CD4-positive, CD25-positive, alpha-beta regulatory T cell (primary cell): ENCODE measurements around the gene LY9. TPM values are rescaled to one million over a fixed set of nuclear protein-coding genes. Genes with fewer than 3 reads are reported as not detected.
"Not testable (repeated sequence)": the region's sequence is repeated elsewhere in the genome, so short reads cannot be mapped to it uniquely, and the experiment has no call there.

Source experiments
- ATAC-seq, 2 donors: fragments of 150-1000 bp; cut with Tn5 transposase; one replicate each; pipeline ENCODE4 v1.10.0; 2021; ENCODE audit warnings: low read depth in 2 of 2, moderate number of reproducible peaks in 2 of 2, moderate library complexity in 1 of 2
- DNase-seq, 3 donors: peaks; one replicate each; pipeline versions ENCODE4 v3.0.0 to v3.0.0-alpha.2; 2012 to 2022; ENCODE audit warnings: mixed read lengths in 1 of 3
- H3K27ac ChIP-seq: one replicate; pipeline ENCODE4 v1.7.0; 2013; ENCODE audit warnings: mild to moderate bottlenecking, low read length; ENCODE audit not compliant: insufficient read depth, poor library complexity, severe bottlenecking
- H3K27me3 ChIP-seq: one replicate; pipeline ENCODE4 v1.7.0; 2013; ENCODE audit warnings: low read length; ENCODE audit not compliant: control insufficient read depth, insufficient read depth
- H3K36me3 ChIP-seq: one replicate; pipeline ENCODE4 v1.7.0; 2013; ENCODE audit warnings: mild to moderate bottlenecking, low read length, moderate library complexity; ENCODE audit not compliant: control insufficient read depth, insufficient read depth
- H3K4me1 ChIP-seq: 2 replicates; pipeline ENCODE4 v1.7.0; 2013; ENCODE audit warnings: mild to moderate bottlenecking, low read length; ENCODE audit not compliant: insufficient read depth, control insufficient read depth, poor library complexity, severe bottlenecking
- H3K4me3 ChIP-seq: one replicate; pipeline ENCODE4 v1.7.0; 2013; ENCODE audit warnings: low read depth, mild to moderate bottlenecking, low read length, moderate library complexity
- H3K9me3 ChIP-seq, 2 experiments: 1 replicate in 1 of 2; 2 replicates in 1 of 2; pipeline ENCODE4 v1.7.0; 2013; ENCODE audit warnings: low read length in 2 of 2, mild to moderate bottlenecking in 1 of 2, moderate library complexity in 1 of 2; ENCODE audit not compliant: control insufficient read depth in 2 of 2
- H3K27ac Mint-ChIP-seq, 3 donors: one replicate each; pipeline ENCODE4 v1.8.0; 2020 to 2022; ENCODE audit warnings: mild to moderate bottlenecking in 3 of 3, mixed read lengths in 3 of 3, moderate library complexity in 2 of 3
- H3K27me3 Mint-ChIP-seq: one replicate; pipeline ENCODE4 v1.8.0; 2022; ENCODE audit warnings: mild to moderate bottlenecking, mixed read lengths
- H3K36me3 Mint-ChIP-seq: one replicate; pipeline ENCODE4 v1.8.0; 2020; ENCODE audit warnings: mixed read lengths
- H3K4me1 Mint-ChIP-seq, 4 donors: one replicate each; pipeline ENCODE4 v1.8.0; 2020 to 2022; ENCODE audit warnings: mixed read lengths in 4 of 4, mild to moderate bottlenecking in 1 of 4
- H3K4me3 Mint-ChIP-seq, 4 donors: one replicate each; pipeline ENCODE4 v1.8.0; 2020 to 2022; ENCODE audit warnings: mild to moderate bottlenecking in 4 of 4, mixed read lengths in 4 of 4, moderate library complexity in 3 of 4
- H3K9me3 Mint-ChIP-seq, 7 donors: one replicate each; pipeline ENCODE4 v1.8.0; 2020 to 2022; ENCODE audit warnings: mixed read lengths in 7 of 7, mild to moderate bottlenecking in 3 of 7, moderate library complexity in 2 of 7
- polyA plus RNA-seq, 4 donors: library from polyadenylated mRNA; unstranded; fragments of 300-500 nt; fragmentation: Illumina TruSeq; gene quantifications; one replicate each; pipeline ENCODE4 v1.2.3, GENCODE V29; 2021
- total RNA-seq: library from RNA; stranded (reverse); gene quantifications from one replicate; pipeline ENCODE4 v1.2.3, GENCODE V29; 2022

The LY9 gene
- total and polyA plus RNA-seq, 5 donors from 2014 or later, result 105 to 147 (median 130) TPM

DNA sequence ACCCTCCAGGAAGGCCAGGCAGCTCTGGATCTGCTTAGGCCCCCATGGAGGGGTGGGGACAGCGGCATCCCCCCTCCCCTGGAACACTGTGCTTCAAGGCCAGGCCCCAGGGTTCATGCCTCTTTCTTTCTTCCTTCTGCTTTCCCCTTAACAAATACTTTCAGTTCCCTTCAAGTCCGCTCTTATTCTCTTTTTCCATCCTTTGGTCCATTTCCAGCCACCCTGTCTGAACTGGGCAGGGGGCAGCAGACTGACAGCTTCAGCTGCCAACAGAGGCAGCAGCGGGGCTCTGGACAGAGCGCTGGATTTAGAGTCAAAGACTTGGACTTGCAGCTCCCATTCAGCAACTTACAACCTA, 67.8 kb downstream of the LY9 start:
- Histone ChIP-seq H3K4me1 (no peaks in the 10 kb centered on the region), H3K27me3 (no peaks in the 10 kb centered on the region), H3K4me3 (no peak overlapping the region), H3K36me3 (no peaks in the 10 kb centered on the region), H3K27ac (no peak overlapping the region), H3K9me3 (no peaks in the 10 kb centered on the region)
- Mint-ChIP-seq H3K9me3 (peaks cover 0 to 2% (median 0%) of the 10 kb centered on the region in 7 donors), H3K27me3 (peaks cover 9% of the 10 kb centered on the region), H3K4me1 (no peaks in the 10 kb centered on the region), H3K4me3 (no peak overlapping the region), H3K36me3 (no peaks in the 10 kb centered on the region), H3K27ac (no peak overlapping the region)
- no peak for ATAC-seq
- no peak for DNase-seq

DNA sequence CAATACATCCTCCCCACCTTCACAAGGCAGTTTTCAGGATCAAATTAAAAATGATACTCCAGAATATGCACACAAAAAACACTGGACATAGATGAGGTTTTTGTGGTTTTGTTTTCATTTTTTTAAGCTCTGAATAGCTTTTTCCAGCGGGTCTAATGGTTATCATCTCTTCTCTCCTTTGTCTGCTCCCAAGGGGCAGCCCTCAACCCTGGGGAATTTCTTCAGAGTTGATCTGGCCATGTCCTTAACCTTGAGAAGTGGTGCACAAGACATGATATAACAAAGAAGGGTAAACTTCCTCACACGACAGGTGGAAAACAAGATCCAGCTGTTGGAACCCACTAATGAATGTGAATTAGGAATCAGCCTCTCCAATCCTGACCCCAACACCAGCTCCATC, 68.2 kb downstream of the LY9 start:
- ATAC-seq, result no peak
- Histone ChIP-seq H3K4me3 (no peak overlapping the region), H3K27me3 (no peaks in the 10 kb centered on the region), H3K9me3 (no peaks in the 10 kb centered on the region), H3K36me3 (no peaks in the 10 kb centered on the region), H3K27ac (no peak overlapping the region), H3K4me1 (no peaks in the 10 kb centered on the region)
- Mint-ChIP-seq H3K4me1 (no peaks in the 10 kb centered on the region), H3K27ac (no peak overlapping the region), H3K9me3 (no peaks in the 10 kb centered on the region), H3K4me3 (no peak overlapping the region), H3K27me3 (peaks cover 5% of the 10 kb centered on the region), H3K36me3 (no peaks in the 10 kb centered on the region)
- no peak for DNase-seq

DNA sequence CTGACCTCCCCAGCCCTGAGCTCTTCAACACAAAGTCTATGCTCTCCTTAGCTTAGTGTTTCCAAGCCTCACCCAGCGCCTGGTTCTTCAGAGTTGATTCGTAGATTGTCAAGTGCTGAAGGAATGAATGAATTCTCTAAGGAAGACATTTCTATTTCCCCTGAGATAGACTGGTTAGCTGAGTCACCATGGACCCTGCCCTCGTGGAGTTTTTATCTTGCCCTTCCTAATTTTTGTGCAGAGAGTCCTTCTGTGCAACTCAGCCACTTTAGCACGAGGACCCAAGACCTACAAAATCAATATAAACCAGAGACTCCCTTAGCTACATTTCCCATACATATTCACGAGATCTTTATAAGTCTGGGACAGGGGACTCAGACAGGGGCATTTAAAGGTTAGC, 69.4 kb downstream of the LY9 start:
- Histone ChIP-seq H3K27me3 (no peaks in the 10 kb centered on the region), H3K4me3 (no peak overlapping the region), H3K27ac (no peak overlapping the region), H3K36me3 (no peaks in the 10 kb centered on the region), H3K9me3 (no peaks in the 10 kb centered on the region), H3K4me1 (no peaks in the 10 kb centered on the region)
- ATAC-seq (no peak), DNase-seq (no peak)
- Mint-ChIP-seq H3K9me3 (no peaks in the 10 kb centered on the region), H3K27me3 (peaks cover 3% of the 10 kb centered on the region), H3K27ac (no peak overlapping the region), H3K36me3 (peaks cover 4% of the 10 kb centered on the region), H3K4me1 (no peaks in the 10 kb centered on the region), H3K4me3 (no peak overlapping the region)

DNA sequence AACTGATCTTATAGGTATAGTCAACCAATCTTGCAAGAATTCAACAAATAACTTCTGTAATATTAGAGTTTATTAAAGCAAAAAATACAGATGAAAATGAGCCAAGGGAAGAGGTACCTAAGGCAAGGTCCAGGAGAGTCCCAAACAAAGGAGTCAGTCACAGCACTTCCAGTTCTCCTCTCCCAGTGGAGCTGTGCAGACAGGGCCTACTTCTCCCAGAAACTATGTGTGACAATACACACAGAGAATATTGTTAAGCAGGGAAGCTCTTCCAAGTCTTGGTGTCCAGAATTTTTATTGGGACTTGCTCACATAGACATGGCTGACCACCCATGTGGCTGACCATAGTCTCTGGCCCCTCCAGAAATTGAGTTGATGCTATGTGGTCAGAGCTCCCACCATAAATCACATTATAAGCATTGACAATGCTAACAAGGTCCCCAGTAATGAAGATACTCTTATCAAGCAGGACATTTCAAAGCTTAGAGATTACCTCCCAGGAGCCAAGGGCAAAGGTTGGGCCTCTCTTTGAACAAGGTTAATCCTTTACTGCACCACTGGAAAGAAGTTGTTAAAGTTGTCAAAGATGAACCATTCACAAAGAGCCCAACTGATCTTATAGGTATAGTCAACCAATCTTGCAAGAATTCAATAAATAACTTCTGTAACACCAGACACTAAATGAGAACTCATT, 70.2 kb downstream of the LY9 start:
- Mint-ChIP-seq H3K4me3 (no peak overlapping the region), H3K27ac (no peak overlapping the region), H3K9me3 (no peaks in the 10 kb centered on the region), H3K4me1 (no peaks in the 10 kb centered on the region), H3K27me3 (peaks cover under 1% of the 10 kb centered on the region), H3K36me3 (peaks cover 4% of the 10 kb centered on the region)
- DNase-seq (no peak), ATAC-seq (no peak)
- H3K27me3 ChIP-seq, result no peaks in the 10 kb centered on the region
- H3K9me3 ChIP-seq, result no peaks in the 10 kb centered on the region
- no peak overlapping the region for H3K27ac ChIP-seq
- no peak overlapping the region for H3K4me3 ChIP-seq
- no peaks in the 10 kb centered on the region for H3K36me3 ChIP-seq
- no peaks in the 10 kb centered on the region for H3K4me1 ChIP-seq

DNA sequence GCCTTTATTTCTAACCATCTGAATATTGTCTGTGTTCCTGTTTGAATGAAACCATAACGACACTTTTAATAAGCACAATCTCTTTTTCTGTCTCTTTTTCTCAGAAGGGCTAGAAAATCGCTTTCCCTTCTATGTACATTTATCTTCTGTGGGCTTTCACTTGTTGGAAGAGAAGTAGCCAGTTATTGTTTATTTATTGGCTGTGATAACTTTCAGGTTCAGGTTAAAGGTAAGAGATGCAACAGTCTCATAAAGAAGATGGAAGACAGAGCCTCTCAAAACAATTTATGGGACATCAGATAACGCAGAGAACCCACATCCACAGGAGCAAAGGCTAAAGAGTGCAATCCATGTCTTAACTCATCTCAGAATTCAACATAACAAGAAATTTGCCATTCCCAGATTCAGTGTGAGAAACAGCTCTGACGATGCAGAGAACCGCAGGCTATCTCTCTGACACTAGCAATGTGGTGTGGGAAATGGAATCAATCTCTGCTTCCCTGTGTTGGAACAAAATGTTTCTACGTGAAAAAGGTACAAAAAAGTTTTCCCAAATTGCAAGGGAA, 70.8 kb downstream of the LY9 start:
- Mint-ChIP-seq H3K4me3 (no peak overlapping the region), H3K4me1 (no peaks in the 10 kb centered on the region), H3K27me3 (peaks cover 6% of the 10 kb centered on the region), H3K36me3 (peaks cover 4% of the 10 kb centered on the region), H3K9me3 (no peaks in the 10 kb centered on the region), H3K27ac (no peak overlapping the region)
- H3K36me3 ChIP-seq, result no peaks in the 10 kb centered on the region
- H3K27ac ChIP-seq, result no peak overlapping the region
- H3K4me1 ChIP-seq, result no peaks in the 10 kb centered on the region
- no peaks in the 10 kb centered on the region for H3K9me3 ChIP-seq
- no peaks in the 10 kb centered on the region for H3K27me3 ChIP-seq
- ATAC-seq (no peak), DNase-seq (no peak)
- no peak overlapping the region for H3K4me3 ChIP-seq

DNA sequence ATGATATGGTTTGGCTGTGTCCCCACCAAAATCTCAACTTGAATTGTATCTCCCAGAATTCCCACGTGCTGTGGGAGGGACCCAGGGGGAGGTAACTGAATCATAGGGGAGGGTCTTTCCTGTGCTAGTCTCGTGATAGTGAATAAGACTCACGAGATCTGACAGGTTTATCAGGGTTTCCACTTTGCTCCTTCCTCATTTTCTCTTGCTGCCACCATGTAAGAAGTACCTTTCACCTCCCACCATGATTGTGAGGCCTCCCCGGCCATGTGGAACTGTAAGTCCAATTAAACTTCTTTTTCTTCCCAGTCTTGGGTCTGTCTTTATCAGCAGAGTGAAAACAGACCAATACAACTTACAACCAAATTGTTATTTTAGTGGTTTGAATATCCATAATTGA, 71.7 kb downstream of the LY9 start:
- H3K4me3 ChIP-seq, H3K9me3 Mint-ChIP-seq, H3K27ac ChIP-seq, ATAC-seq, H3K4me3 Mint-ChIP-seq, DNase-seq, H3K4me1 ChIP-seq, H3K9me3 ChIP-seq, H3K4me1 Mint-ChIP-seq, H3K27me3 ChIP-seq, H3K36me3 Mint-ChIP-seq, H3K36me3 ChIP-seq, H3K27me3 Mint-ChIP-seq: not testable (repeated sequence)
- peak overlapping the region in 1 of 3 donors; percentile 40 for H3K27ac Mint-ChIP-seq

DNA sequence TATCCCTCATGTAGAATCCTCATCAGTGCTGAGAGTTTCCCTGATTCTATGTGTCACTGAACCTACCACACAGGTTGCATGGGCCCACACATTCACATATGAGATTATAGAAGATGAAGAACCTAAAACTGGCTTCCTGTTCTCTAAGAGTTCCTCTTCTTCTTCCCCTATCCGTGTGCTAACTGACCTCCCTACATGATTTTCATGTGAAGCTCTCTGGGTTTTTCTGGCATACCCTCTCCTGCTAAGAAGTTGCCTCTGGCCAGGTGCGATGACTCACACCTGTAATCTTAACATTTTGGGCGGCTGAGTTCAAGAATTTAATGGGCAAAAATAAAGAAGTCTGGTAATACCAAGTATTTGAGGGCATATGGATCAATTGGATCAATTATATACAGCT, 72.2 kb downstream of the LY9 start:
- Histone ChIP-seq H3K9me3 (no peaks in the 10 kb centered on the region), H3K27me3 (no peaks in the 10 kb centered on the region), H3K36me3 (no peaks in the 10 kb centered on the region), H3K4me1 (no peaks in the 10 kb centered on the region), H3K4me3 (no peak overlapping the region), H3K27ac (no peak overlapping the region)
- Mint-ChIP-seq H3K4me3 (no peak overlapping the region), H3K27ac (peak overlapping the region in 1 of 3 donors; percentile 40), H3K4me1 (no peaks in the 10 kb centered on the region), H3K36me3 (peaks cover 4% of the 10 kb centered on the region), H3K27me3 (peaks cover 6% of the 10 kb centered on the region), H3K9me3 (no peaks in the 10 kb centered on the region)
- ATAC-seq (no peak), DNase-seq (no peak)

DNA sequence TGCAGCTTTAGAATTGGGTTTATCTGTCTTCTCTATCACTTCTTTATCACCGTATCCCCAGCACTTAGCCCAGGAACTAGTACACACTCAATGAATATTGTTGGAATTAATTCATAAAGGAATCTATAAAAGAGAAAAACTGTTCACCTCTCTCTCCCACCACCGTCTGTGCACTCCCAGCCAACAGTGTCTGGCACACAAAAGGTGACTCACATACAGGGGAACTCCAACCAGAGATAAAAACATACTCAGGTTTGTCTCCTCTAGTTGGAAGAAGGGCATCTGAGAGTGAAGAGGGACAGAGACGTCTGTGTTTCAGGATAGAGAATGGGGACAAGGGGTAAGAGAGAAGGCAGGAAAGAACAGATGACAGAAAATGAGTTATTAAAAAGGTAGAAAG, 79.0 kb downstream of the LY9 start:
- no peak overlapping the region for H3K27ac Mint-ChIP-seq
- DNase-seq (no peak), ATAC-seq (peak in 1 of 2 donors; percentile 40)
- H3K4me1 Mint-ChIP-seq, result peaks cover 6 to 36% (median 15%) of the 10 kb centered on the region in 4 donors
- Histone ChIP-seq H3K4me1 (peaks cover 7% of the 10 kb centered on the region), H3K36me3 (no peaks in the 10 kb centered on the region), H3K9me3 (no peaks in the 10 kb centered on the region), H3K4me3 (no peak overlapping the region), H3K27me3 (no peaks in the 10 kb centered on the region), H3K27ac (no peak overlapping the region)
- no peaks in the 10 kb centered on the region for H3K9me3 Mint-ChIP-seq
- peaks cover 6% of the 10 kb centered on the region for H3K27me3 Mint-ChIP-seq
- H3K36me3 Mint-ChIP-seq, result peaks cover 3% of the 10 kb centered on the region
- no peak overlapping the region for H3K4me3 Mint-ChIP-seq
